Measurements from ENCODE around the gene CASQ1.
A peak's percentile ranks its signal among the peaks of the same experiment; 100 is the strongest.

The CASQ1 gene

GRCh38 chr1:160158031-160158430 is 32.3 kb upstream of the CASQ1 start:
- Histone ChIP-seq H3K27ac (ENCODE audit: low read depth, low read length) (no peak overlapping the region), H3K4me1 (ENCODE audit: control insufficient read depth, insufficient read depth, low read length) (peaks cover 3% of the 10 kb centered on the region; the same call in 1 of the 2 replicates), H3K9me3 (ENCODE audit: control insufficient read depth, insufficient read depth, low read depth, low read length) (no peaks in the 10 kb centered on the region), H3K36me3 (ENCODE audit: control insufficient read depth, insufficient read depth, low read length) (no peaks in the 10 kb centered on the region), H3K4me3 (ENCODE audit: low read depth, low read length) (no peak overlapping the region), H3K9ac (ENCODE audit: low read length) (no peak overlapping the region), H3K27me3 (ENCODE audit: control insufficient read depth, insufficient read depth, low read length) (no peaks in the 10 kb centered on the region)

GRCh38 chr1:160158534-160158933 is 31.8 kb upstream of the CASQ1 start:
- H3K9me3 ChIP-seq (ENCODE audit: control insufficient read depth, insufficient read depth, low read depth, low read length): no peaks in the 10 kb centered on the region
- H3K27me3 ChIP-seq (ENCODE audit: control insufficient read depth, insufficient read depth, low read length): no peaks in the 10 kb centered on the region
- H3K27ac ChIP-seq (ENCODE audit: low read depth, low read length): no peak overlapping the region
- no peak overlapping the region for H3K9ac ChIP-seq (ENCODE audit: low read length)
- peaks cover 3% of the 10 kb centered on the region; the same call in 1 of the 2 replicates for H3K4me1 ChIP-seq (ENCODE audit: control insufficient read depth, insufficient read depth, low read length)
- H3K4me3 ChIP-seq (ENCODE audit: low read depth, low read length): no peak overlapping the region
- no peaks in the 10 kb centered on the region for H3K36me3 ChIP-seq (ENCODE audit: control insufficient read depth, insufficient read depth, low read length)

- peaks cover 3% of the 10 kb centered on the region; the same call in 1 of the 2 replicates for H3K4me1 ChIP-seq (ENCODE audit: control insufficient read depth, insufficient read depth, low read length)
- no peaks in the 10 kb centered on the region for H3K9me3 ChIP-seq (ENCODE audit: control insufficient read depth, insufficient read depth, low read depth, low read length)
- H3K36me3 ChIP-seq (ENCODE audit: control insufficient read depth, insufficient read depth, low read length): no peaks in the 10 kb centered on the region
- no peak overlapping the region for H3K9ac ChIP-seq (ENCODE audit: low read length)
- no peak overlapping the region for H3K4me3 ChIP-seq (ENCODE audit: low read depth, low read length)
- no peaks in the 10 kb centered on the region for H3K27me3 ChIP-seq (ENCODE audit: control insufficient read depth, insufficient read depth, low read length)
- no peak overlapping the region for H3K27ac ChIP-seq (ENCODE audit: low read depth, low read length)
These were observed 30.5 kb upstream of the CASQ1 start for GRCh38 chr1:160159846-160160245.

- Histone ChIP-seq H3K27me3 (ENCODE audit: control insufficient read depth, insufficient read depth, low read length) (no peaks in the 10 kb centered on the region), H3K4me3 (ENCODE audit: low read depth, low read length) (no peak overlapping the region), H3K27ac (ENCODE audit: low read depth, low read length) (no peak overlapping the region), H3K9me3 (ENCODE audit: control insufficient read depth, insufficient read depth, low read depth, low read length) (no peaks in the 10 kb centered on the region), H3K4me1 (ENCODE audit: control insufficient read depth, insufficient read depth, low read length) (peaks cover 11% of the 10 kb centered on the region), H3K36me3 (ENCODE audit: control insufficient read depth, insufficient read depth, low read length) (no peaks in the 10 kb centered on the region), H3K9ac (ENCODE audit: low read length) (no peak overlapping the region)
These were observed 28.2 kb upstream of the CASQ1 start for GRCh38 chr1:160161965-160162705.

- H3K27ac ChIP-seq (ENCODE audit: low read depth, low read length): no peak overlapping the region
- H3K9ac ChIP-seq (ENCODE audit: low read length): no peak overlapping the region
- no peaks in the 10 kb centered on the region for H3K27me3 ChIP-seq (ENCODE audit: control insufficient read depth, insufficient read depth, low read length)
These were observed 27.4 kb upstream of the CASQ1 start for GRCh38 chr1:160162931-160163330.

GRCh38 chr1:160163615-160164014 is 26.8 kb upstream of the CASQ1 start:
- no peaks in the 10 kb centered on the region for H3K27me3 ChIP-seq (ENCODE audit: control insufficient read depth, insufficient read depth, low read length)
- no peak overlapping the region for H3K9ac ChIP-seq (ENCODE audit: low read length)
- no peak overlapping the region for H3K27ac ChIP-seq (ENCODE audit: low read depth, low read length)
- no peak overlapping the region for H3K4me3 ChIP-seq (ENCODE audit: low read depth, low read length)
- no peaks in the 10 kb centered on the region for H3K9me3 ChIP-seq (ENCODE audit: control insufficient read depth, insufficient read depth, low read depth, low read length)
- H3K36me3 ChIP-seq (ENCODE audit: control insufficient read depth, insufficient read depth, low read length): no peaks in the 10 kb centered on the region
- peaks cover 23% of the 10 kb centered on the region for H3K4me1 ChIP-seq (ENCODE audit: control insufficient read depth, insufficient read depth, low read length)

More at GRCh38 chr1:160162931-160163330, 27.4 kb upstream of the CASQ1 start:
- no peaks in the 10 kb centered on the region for H3K36me3 ChIP-seq (ENCODE audit: control insufficient read depth, insufficient read depth, low read length)
- no peaks in the 10 kb centered on the region for H3K9me3 ChIP-seq (ENCODE audit: control insufficient read depth, insufficient read depth, low read depth, low read length)
- H3K4me1 ChIP-seq (ENCODE audit: control insufficient read depth, insufficient read depth, low read length): peaks cover 19% of the 10 kb centered on the region
- H3K4me3 ChIP-seq (ENCODE audit: low read depth, low read length): no peak overlapping the region

- no peaks in the 10 kb centered on the region for H3K9me3 ChIP-seq (ENCODE audit: control insufficient read depth, insufficient read depth, low read depth, low read length)
- no peak overlapping the region for H3K27ac ChIP-seq (ENCODE audit: low read depth, low read length)
- H3K9ac ChIP-seq (ENCODE audit: low read length): no peak overlapping the region
- no peaks in the 10 kb centered on the region for H3K36me3 ChIP-seq (ENCODE audit: control insufficient read depth, insufficient read depth, low read length)
- H3K27me3 ChIP-seq (ENCODE audit: control insufficient read depth, insufficient read depth, low read length): no peaks in the 10 kb centered on the region
- peaks cover 28% of the 10 kb centered on the region for H3K4me1 ChIP-seq (ENCODE audit: control insufficient read depth, insufficient read depth, low read length)
- H3K4me3 ChIP-seq (ENCODE audit: low read depth, low read length): no peak overlapping the region
These were observed 26.3 kb upstream of the CASQ1 start for GRCh38 chr1:160164121-160164520.

GRCh38 chr1:160166166-160166868 is 24.1 kb upstream of the CASQ1 start:
- H3K9me3 ChIP-seq (ENCODE audit: control insufficient read depth, insufficient read depth, low read depth, low read length): no peaks in the 10 kb centered on the region
- no peaks in the 10 kb centered on the region for H3K36me3 ChIP-seq (ENCODE audit: control insufficient read depth, insufficient read depth, low read length)
- H3K27me3 ChIP-seq (ENCODE audit: control insufficient read depth, insufficient read depth, low read length): no peaks in the 10 kb centered on the region
- no peak overlapping the region for H3K9ac ChIP-seq (ENCODE audit: low read length)
- H3K27ac ChIP-seq (ENCODE audit: low read depth, low read length): no peak overlapping the region
- peaks cover 47% of the 10 kb centered on the region for H3K4me1 ChIP-seq (ENCODE audit: control insufficient read depth, insufficient read depth, low read length)
- no peak overlapping the region for H3K4me3 ChIP-seq (ENCODE audit: low read depth, low read length)

- no peaks in the 10 kb centered on the region for H3K27me3 ChIP-seq (ENCODE audit: control insufficient read depth, insufficient read depth, low read length)
- H3K4me1 ChIP-seq (ENCODE audit: control insufficient read depth, insufficient read depth, low read length): peaks cover 54% of the 10 kb centered on the region
These were observed 23.3 kb upstream of the CASQ1 start for GRCh38 chr1:160167056-160167455.

GRCh38 chr1:160167580-160167979 is 22.8 kb upstream of the CASQ1 start:
- Histone ChIP-seq H3K9me3 (ENCODE audit: control insufficient read depth, insufficient read depth, low read depth, low read length) (no peaks in the 10 kb centered on the region), H3K36me3 (ENCODE audit: control insufficient read depth, insufficient read depth, low read length) (no peaks in the 10 kb centered on the region), H3K4me1 (ENCODE audit: control insufficient read depth, insufficient read depth, low read length) (peaks cover 57% of the 10 kb centered on the region), H3K27me3 (ENCODE audit: control insufficient read depth, insufficient read depth, low read length) (no peaks in the 10 kb centered on the region), H3K4me3 (ENCODE audit: low read depth, low read length) (no peak overlapping the region), H3K9ac (ENCODE audit: low read length) (peak overlapping the region; percentile 59), H3K27ac (ENCODE audit: low read depth, low read length) (peak overlapping the region; percentile 65; the same call in 1 of the 2 replicates)

More at GRCh38 chr1:160167056-160167455, 23.3 kb upstream of the CASQ1 start:
- H3K36me3 ChIP-seq (ENCODE audit: control insufficient read depth, insufficient read depth, low read length): no peaks in the 10 kb centered on the region
- H3K27ac ChIP-seq (ENCODE audit: low read depth, low read length): no peak overlapping the region
- H3K4me3 ChIP-seq (ENCODE audit: low read depth, low read length): no peak overlapping the region
- peak overlapping the region; percentile 21 for H3K9ac ChIP-seq (ENCODE audit: low read length)
- no peaks in the 10 kb centered on the region for H3K9me3 ChIP-seq (ENCODE audit: control insufficient read depth, insufficient read depth, low read depth, low read length)

GRCh38 chr1:160168016-160168415 is 22.4 kb upstream of the CASQ1 start:
- H3K27ac ChIP-seq (ENCODE audit: low read depth, low read length): peak overlapping the region; percentile 65; the same call in 1 of the 2 replicates
- H3K9me3 ChIP-seq (ENCODE audit: control insufficient read depth, insufficient read depth, low read depth, low read length): no peaks in the 10 kb centered on the region
- no peaks in the 10 kb centered on the region for H3K27me3 ChIP-seq (ENCODE audit: control insufficient read depth, insufficient read depth, low read length)
- peak overlapping the region; percentile 59 for H3K9ac ChIP-seq (ENCODE audit: low read length)
- peaks cover 60% of the 10 kb centered on the region for H3K4me1 ChIP-seq (ENCODE audit: control insufficient read depth, insufficient read depth, low read length)
- H3K4me3 ChIP-seq (ENCODE audit: low read depth, low read length): no peak overlapping the region
- H3K36me3 ChIP-seq (ENCODE audit: control insufficient read depth, insufficient read depth, low read length): no peaks in the 10 kb centered on the region
